CD4-positive, alpha-beta T cell treated with Interleukin-2 at 100 ng/mL for 4 hours (primary cell): ENCODE data around the gene SLC6A4.

Experiments used
- DNase-seq: peaks from one replicate; pipeline ENCODE4 v3.0.0-alpha.2; 2020; ENCODE audit warnings: low spot score

Gene SLC6A4

DNA sequence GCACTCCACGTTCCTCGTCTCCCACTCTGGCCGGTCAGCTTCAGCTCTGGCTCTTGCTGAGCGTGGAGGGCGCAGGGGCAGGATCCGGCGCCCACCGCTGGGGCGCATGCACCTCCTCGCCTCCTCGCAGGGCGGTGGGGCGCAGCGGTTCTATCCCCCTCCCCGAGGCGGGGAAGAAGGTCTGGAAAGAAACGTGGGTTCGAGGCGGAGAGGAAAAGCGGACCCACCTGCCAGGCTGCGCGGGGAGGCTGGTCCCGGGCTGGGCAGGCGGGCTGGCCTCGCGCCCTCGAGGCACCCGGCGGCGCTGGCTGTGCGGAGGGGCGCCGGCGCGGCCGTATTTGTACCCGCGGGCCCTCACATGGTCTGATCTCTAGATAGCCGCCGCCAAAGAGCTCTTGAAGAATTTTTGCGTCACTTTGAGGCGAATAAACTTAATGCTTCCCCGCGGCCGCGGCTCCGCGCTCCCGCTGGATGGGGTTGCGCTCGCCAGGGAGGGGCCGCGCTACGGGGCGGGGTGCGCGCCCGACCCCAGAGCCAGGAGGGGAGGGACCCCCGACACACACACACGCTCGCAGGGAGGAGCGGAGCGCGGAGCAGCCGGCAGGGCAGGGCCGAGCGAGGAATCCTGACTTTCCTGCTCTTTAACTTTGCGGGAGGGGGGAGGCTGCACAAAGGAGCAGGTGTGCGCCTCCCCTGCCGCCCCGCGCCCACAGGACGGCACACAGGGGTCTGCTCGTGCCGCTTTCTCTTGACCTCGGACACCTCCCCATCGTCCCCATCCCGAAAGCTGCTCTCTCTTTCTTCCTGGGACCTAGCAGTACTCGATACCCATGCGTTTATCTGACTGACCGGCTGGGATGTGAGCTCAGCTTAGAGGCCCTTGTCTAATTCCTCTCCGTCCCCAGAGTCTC, at the start of gene SLC6A4:
Gene SLC6A4 (minus strand): TSS at position 312 of the 911 bp plus-strand sequence. CDS start 13,739 bp downstream, outside the sequence.
- no peak for DNase-seq

DNA sequence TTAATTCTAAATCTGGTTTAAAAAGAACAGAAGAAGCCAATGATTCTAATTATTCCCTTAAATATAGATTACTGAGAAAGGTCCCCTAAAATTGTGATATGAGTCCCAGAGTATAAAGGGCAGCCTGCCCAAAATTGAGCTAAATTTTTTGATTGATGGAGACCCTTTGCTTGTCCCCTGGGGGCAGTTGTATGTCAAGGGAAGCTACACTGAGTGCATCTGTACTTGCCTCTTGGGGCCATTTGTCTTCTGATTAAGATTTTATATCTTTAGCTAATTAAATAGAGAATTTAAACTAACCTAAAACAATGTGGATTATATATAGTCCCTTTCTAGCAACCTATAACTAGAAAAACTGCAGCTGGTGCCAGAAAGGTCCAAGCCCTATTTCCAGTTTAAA, 43.7 kb upstream of the SLC6A4 start:
- DNase-seq = no peak

DNA sequence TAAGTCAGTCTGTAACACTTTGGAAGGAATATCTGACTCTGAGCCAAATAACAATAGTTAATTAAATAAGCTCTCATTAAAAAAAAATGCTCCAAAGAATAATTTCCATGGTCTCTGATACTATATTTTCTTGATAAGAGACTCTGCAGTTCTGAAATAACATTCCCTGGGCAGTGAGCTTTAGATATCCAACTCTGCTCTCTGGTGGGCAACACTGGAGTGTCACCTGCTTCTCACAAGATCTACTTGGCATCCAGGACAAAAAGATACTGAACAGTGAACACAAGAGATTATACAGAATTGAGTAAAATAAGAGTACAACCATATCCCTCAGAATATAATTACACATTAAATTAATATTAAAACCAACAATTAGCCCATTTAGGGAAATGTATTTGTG, 42.5 kb upstream of the SLC6A4 start:
- DNase-seq = no peak

DNA sequence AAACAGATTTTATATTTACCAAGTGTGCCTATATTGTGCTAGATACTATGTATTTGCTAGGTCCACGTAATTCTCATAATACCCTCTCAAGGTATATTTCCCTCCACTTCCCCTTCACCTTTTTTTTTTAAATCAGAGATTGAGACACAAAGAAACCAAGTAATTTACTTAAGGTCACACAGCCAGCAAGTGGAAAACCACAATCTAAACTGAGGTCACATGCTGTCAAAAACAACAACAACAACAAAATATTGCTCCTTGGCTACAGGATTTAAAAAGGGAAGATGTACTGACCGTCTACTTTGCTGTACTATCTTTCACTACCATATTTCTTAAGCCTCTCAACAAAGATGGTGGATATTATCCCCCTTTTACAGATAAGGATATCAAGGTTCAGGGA, 40.4 kb upstream of the SLC6A4 start:
- DNase-seq = no peak

DNA sequence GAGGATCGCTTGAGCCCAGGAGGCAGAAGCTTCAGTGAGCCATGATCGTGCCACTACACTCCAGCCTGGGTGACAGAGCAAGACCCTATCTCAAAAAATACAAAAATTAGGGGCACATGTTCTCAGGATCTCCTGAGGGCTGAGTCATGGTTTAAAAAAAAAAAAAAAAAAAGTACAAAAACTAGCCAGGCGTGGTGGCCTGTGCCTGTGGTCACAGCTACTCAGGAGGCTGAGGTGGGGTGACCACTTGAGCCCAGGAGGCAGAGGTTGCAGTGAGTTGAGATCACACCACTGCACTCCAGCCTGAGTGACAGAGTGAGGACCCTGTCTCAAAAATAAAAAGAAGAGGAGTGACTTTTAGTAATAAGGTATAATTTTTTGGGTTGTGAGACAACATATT, 39.4 kb upstream of the SLC6A4 start:
- no peak for DNase-seq

DNA sequence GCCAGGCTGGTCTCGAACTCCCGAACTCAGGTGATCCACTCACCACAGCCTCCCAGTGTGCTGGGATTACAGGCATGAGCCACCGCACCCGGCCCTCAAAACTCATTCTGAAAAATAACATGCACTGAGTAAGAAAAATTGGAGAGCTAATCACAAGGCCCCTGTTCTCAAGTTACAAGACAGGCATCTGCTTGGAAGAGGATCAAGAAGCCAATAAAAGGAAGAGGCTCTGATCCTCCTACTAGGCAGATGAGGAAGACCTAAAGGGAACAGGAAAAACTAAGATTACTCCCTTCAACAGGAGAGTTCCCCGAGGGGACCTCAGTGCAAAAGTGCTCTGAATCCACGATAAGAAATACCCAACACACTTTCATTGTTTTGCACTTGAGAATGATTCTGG, 37.9 kb upstream of the SLC6A4 start:
- DNase-seq = no peak

DNA sequence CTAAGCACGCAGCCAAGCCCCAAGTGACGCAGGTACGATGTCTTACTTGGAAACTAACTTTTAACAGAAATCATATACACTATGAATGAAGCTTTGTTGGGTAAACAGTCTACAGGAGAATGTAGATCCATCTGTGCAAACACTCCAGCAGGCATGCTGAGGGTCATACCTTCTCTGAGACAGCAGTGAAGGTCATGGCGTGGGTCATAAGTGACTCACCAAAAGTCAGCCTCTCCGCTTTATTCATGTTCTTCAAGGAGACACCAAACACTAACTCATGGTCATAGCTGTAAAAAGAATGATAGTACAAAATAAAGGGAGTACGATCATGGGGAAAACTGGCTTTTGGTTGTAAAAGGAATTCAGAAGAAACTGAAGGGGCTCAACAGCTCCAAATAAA, 35.6 kb upstream of the SLC6A4 start:
- DNase-seq = no peak

DNA sequence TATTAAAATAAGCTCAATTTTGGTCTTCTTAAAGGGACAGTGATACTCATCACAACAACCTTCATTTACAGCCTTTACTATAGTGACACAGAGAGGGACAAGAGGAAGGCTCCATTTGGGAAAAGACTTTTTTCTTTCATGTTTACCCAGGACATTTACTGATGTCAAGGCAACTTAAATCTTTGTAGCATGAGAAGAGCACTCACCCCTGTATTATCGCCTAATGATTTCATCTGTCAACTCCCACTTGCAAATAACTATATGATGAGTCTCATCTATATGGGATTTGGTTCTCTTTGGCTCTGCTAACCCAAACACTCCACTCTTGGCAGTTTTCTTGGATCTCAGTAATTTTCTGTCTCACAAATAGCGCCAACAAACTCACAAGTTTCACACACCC, 32.1 kb upstream of the SLC6A4 start:
- no peak for DNase-seq

DNA sequence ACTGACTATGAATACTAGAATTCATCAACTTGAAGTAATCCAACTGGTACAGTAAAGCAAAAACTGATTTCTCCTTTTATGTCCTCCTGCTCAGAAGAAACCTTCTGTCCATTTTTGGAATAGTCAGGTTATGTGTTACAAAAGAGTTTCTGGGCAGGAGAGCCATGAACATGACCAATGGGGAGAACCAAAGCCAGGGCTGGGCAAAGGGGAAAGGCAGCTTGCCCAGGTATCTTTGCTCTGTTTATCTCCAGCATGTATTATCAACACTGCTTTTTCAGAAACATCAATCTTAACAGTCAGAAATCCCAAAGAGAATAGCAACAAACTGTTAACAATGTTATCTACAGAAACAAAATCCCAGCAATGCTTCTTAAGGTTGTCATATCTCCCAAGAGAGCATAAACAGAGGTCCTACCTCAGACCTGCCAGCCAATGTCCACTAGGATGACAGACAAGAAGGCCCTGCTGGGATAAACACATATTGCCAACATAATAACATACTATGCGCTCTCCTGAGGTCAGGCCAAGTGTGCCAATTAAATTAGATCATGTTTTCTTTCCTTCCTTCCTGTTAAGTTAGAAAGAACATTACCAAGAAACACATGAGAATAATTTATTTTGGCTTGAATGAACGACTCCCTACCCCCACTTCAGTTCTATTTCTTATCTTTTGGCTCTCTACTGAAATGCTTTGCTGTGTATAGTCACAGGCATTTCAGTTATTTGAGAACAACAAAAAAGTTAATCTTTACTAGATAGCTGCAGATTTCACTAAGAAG, 28.2 kb upstream of the SLC6A4 start:
- DNase-seq = no peak

DNA sequence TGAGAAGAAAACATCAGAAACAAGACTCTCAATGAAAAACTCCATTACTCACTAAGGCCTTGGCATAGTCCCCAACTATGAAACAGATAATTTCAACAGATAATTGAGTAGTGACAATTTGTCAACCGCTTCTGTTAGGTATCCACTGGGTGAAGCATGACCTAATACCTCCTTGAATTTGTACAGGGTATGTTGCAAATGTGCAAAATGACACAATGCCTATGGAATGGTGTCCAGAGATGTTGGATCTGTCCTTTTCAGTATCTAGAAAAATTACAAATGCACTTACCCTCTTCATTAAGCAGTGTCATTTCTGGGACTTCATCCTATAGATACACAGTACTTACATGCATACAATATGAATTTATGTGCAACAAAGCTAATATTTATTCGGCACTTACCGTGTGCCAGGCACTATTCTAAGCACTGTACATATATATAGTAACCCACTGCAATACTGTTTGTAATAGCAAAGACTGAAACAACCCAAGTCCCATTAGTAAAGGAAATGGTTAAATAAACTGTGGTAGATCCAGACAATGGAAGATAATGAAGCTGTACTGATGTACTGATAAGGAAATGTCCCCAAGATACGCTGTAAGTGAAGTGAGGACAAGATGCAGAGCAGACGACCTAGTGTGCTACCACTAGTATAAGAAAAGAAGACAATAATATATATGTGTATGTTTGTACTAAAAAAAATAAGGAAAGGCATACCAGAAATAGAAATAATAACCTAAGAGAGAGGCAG, 21.4 kb upstream of the SLC6A4 start:
- DNase-seq = no peak

DNA sequence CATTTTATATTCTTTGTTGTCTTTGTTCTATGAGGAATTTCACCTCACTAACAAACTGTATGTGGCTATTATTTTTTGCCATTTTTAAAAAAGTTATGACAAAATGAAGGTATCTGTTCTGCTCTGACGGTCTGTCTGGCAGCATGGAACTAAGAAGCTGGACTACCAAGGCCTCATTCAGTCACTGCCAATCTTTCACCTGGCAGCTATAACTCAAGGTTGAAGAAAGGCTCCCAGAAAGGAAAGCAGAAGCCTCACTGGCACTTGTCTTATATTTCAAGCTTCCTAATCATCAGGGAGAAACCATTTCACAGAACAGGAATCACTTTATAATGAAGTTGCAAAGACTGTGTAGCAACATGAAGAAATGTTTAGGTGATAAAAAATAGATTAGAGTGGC, 18.7 kb upstream of the SLC6A4 start:
- DNase-seq = no peak

DNA sequence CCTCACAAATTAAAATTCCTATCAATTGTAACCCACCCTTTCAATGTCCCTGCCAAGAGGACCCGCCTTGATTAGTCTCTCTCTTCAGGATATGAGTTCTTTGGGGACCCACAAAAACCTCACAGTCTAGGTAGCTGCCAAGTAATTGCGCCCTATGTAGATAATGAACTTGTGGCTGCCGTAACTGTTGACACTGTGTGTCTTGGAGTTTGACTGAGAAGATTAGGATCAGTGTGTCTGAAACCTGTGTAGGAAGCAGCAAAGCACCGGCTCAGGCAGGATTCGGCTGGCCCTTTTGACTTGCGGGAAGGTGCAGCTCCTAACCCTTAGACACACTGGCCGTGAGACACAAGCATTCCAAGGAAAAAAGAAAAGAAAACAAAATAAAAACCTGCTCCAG, 17.8 kb upstream of the SLC6A4 start:
- no peak for DNase-seq

DNA sequence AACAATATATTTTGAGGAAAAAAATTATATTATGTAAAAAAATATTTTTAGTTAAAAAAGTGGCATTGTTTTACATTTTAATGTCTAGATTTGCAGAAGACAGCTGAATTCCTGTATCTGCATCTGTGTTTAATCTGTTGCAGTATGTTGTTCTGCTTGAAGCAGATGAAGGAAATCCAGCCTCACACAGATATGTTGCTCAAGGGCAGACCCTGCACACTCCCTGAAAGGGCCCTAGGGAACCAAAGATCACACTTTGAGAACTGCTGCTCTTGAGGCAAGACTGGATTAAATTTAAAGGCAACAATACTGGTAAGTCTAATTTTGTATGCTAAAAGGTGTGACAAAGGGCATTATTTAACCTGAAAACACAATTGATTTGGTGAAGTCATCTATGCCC, 16.4 kb upstream of the SLC6A4 start:
- DNase-seq = no peak

DNA sequence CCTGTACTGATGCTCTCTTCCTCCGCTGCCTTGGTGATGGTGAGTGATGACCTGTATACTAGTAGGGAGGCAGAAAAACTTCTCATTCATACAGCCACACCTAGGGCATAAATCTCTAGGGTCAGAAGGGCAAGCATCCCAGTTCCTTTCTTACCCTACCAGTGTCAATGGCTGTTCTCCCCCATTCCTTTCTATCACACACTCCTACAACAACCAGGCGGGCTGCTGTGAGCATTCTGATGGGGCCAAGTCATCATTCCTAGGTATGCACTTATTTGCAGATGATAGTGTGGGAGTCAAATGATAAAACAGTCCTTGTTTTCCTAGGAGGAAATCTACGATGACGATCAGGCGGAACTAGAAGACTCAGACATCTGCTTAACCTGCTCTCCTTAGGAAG, 14.0 kb upstream of the SLC6A4 start:
- DNase-seq = no peak

DNA sequence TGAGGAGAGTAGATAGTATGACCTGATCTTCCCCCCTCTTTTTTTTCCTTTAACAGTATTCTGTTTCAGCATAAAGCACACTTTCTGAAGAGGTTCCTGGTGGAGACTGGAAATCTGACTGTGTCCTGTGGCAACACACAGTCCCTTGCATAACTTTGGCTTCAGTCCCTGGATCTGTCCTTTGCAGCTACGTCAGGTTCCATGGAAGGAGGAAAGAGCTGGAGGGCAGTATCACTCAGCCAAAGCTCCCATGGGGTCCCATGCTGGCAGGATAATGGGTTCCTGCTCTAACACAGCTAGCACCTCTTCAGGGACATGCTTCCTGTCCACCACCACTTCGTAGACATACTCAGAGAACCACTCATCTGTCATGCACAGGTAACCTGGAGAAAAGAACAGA, 13.3 kb upstream of the SLC6A4 start:
- no peak for DNase-seq

DNA sequence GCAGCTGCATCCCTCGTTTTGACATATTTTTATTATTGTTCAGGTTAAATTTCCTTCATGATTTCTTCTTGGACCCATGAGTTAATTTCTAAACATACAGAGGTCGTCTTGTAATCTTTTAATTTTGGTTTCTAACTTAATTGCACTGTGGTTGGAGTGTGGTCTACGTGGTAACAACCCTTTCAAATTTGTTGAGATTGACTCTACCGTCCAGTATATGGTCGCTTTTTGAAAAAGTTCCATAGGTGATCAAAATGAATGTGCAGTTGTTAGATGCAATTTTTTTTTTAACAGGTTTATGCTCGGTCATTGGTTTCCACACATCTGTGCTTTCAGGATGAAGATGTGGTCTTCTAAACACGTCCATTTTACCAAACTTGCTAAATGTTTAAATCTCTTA, 11.0 kb upstream of the SLC6A4 start:
- DNase-seq = no peak

DNA sequence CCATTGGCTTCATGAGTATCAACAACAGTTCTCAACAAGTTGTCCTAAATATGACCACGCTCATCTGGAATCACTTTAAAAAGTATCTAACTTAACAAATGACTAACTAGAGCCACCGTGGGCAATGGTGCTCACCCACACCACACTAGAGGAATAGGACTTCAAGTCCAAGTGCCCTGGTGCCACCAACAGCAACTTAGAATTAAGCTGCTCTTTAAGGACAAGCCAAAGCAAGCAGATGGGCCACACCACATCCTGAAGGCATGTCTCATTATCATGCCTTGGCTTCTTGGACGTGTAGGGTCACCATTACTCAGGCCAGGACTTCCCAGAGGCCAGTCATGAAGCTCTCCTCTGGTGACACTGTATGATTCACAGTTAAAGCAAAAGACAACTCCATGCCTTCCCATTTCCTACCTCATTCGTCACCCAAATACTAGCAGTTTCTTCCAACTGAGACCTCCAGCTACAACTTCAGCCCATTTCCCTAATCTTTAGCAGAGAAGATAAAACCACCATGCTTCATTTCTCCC, 9.4 kb upstream of the SLC6A4 start:
- DNase-seq = no peak

DNA sequence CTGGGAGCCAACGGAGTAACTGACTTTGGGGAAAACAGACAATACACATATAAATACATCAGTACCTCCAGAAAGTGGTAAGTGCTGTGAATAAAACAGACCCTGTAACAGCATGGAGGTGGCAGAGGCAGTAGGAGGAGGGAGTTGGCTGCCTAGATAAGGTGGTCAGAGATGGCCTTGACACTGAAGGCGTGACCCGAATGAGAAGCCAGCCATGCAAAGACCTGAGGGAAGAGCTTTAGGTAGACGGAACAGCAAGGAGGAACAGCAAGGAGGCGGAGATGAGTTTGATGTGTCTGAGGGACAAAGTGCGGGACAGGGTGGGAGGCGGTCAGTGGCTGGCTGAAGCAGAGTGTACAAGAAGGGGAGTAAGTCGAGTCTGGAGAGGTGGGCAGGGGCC, 8.1 kb upstream of the SLC6A4 start:
- DNase-seq = no peak

DNA sequence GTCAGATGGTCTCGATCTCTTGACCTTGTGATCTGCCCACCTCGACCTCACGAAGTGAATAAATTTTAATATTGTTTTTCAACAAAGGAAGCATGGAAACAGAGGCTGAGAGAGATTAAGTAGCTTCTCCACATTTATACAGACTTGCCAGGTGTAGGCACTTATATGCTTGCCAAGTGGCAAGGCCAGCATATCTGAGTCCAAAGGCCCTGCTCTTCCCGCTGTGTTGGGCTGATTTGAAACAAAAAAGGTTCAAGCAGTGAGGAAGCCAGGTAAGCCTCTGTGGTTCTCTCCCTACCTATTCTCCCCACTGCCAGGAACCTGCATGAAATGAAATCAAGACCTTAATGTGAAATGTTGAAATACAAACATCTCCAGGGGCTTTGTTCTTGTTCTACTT, 7.5 kb upstream of the SLC6A4 start:
- no peak for DNase-seq

DNA sequence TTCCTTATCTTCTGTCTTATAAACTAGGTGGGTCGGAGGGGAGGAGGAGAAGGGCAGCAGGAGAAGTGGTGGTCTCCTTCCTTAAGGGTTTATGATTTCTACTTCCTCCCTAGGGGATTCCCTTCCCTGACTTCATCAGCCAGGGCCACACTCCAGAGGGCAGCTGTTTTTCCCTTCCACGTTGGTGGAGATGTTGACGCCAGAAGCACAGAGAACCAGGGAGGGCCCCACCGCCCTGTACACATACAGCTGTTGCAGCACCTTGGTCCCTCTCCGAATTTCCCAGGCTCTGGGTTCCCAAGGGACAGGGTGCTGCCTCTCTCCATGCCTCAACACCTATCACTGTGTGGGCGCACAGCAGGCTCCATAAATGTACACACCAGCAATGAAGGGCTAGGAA, 5.6 kb upstream of the SLC6A4 start:
- DNase-seq = no peak

DNA sequence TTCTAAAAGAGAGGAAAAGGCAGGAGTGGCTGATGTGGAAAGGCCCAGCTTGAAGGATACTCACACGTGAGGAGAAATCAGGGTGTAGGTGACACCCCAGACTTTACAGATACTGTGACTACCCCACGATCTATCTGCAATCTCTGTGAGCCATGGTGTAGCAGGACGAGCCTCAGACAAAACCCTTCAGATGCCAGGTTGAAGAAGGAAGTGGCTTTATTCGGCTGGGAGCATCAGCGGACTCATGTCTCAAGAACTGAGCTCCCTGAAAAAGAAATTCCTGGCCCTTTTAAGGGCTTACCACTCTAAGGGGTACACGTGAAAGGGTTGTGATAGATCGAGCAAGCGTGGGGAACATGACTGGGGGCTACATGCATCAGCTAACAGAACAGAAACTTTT, 4.7 kb upstream of the SLC6A4 start:
- DNase-seq = no peak

DNA sequence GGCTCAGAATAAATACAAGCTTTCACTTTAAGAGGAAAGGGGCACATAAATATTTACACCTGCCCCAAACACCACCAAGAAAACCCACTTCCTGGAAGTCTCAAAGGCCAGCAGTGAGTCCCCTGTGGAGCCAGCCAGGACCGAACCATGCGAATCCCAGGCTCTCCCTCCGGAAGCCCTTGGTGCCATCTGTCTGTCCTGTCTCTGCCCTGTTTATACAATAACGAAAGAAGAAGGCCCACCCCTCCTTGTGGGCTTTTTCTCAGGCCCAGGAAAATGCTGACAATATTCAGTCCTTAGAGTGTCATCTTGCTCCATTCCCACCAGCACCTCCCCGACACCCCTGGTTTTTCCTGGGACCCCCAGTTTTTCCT, 3.6 kb upstream of the SLC6A4 start:
- DNase-seq = no peak
